ENCODE measurements around the gene EFCAB5. TPM values are rescaled to one million over a fixed set of nuclear protein-coding genes. Genes with fewer than 3 reads are reported as not detected.

EFCAB5 gene
- polyA plus RNA-seq, 1 donor (not counting 4 experiments of a cell fraction or from before 2014, with no cell fraction given): 0.17 TPM

DNA sequence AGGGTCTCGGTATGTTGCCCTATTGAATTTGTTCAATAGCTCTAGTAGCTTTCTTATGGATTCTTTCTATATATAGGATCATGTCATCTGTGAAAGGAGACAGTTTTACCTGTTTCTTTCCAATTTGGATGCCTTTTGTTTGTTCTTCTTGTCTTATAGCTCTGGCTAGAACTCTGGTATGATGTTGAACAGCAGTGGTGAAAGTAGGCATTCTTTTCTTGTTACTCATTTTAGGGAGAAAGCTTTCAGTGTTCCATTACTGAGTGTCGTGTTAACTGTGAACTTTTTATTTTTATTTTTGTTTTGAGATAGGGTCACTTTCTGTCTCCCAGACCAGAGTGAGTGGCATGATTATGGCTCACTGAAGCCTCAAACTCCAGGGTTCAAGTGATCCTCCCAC lies 21.2 kb downstream of the EFCAB5 start:
- H4K20me1 ChIP-seq (ENCODE audit: control insufficient read depth, extremely low read depth, insufficient read depth, low read length): no peaks in the 10 kb centered on the region
- no peaks in the 10 kb centered on the region for H3K27me3 ChIP-seq (ENCODE audit: control insufficient read depth, extremely low read depth, insufficient read depth, low read length)
- dilution Hi-C loops (cut with MboI; ENCODE audit: extremely low pct_ligation_motif_present, low sequenced_read_pairs): no loop called here
- H3K9me3 ChIP-seq (ENCODE audit: control insufficient read depth, low read depth, low read length): no peaks in the 10 kb centered on the region
- no peak overlapping the region for H3K27ac ChIP-seq (ENCODE audit: control insufficient read depth, insufficient read depth, low read length)
- H3K9me1 ChIP-seq (ENCODE audit: control insufficient read depth, extremely low read depth, insufficient read depth, low read length): no peaks in the 10 kb centered on the region
- DNase-seq (ENCODE audit: low read depth, low spot score) (no peak), FAIRE-seq (no peak)
- no peak overlapping the region for H3K4me3 ChIP-seq (ENCODE audit: control insufficient read depth in 2 of 3, extremely low read depth in 1 of 3, insufficient read depth in 2 of 3, low read depth in 1 of 3, low read length in 3 of 3)
- H3K36me3 ChIP-seq (ENCODE audit: control insufficient read depth in 2 of 2, extremely low read depth in 1 of 2, insufficient read depth in 2 of 2, low read length in 2 of 2): no peaks in the 10 kb centered on the region
- H2AFZ ChIP-seq (ENCODE audit: control insufficient read depth, low read length): no peak overlapping the region
- no peak overlapping the region for H3K9ac ChIP-seq (ENCODE audit: control insufficient read depth, extremely low read depth, insufficient read depth, low read length)
- TF ChIP-seq, protein P1, sequence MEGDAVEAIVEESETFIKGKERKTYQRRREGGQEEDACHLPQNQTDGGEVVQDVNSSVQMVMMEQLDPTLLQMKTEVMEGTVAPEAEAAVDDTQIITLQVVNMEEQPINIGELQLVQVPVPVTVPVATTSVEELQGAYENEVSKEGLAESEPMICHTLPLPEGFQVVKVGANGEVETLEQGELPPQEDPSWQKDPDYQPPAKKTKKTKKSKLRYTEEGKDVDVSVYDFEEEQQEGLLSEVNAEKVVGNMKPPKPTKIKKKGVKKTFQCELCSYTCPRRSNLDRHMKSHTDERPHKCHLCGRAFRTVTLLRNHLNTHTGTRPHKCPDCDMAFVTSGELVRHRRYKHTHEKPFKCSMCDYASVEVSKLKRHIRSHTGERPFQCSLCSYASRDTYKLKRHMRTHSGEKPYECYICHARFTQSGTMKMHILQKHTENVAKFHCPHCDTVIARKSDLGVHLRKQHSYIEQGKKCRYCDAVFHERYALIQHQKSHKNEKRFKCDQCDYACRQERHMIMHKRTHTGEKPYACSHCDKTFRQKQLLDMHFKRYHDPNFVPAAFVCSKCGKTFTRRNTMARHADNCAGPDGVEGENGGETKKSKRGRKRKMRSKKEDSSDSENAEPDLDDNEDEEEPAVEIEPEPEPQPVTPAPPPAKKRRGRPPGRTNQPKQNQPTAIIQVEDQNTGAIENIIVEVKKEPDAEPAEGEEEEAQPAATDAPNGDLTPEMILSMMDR (optimal IDR thresholded peaks at IDR 0.05 in 1 of 3, IDR thresholded peaks at IDR 0.05 in 1 of 3, conservative IDR thresholded peaks at IDR 0.05 in 1 of 3; ENCODE audit: extremely low read depth in 1 of 3, insufficient read depth in 2 of 3, low read length in 3 of 3): no peak
- no peak for TF ChIP-seq EZH2 (IDR thresholded peaks at IDR 0.05; ENCODE audit: low read length)
- H3K4me1 ChIP-seq (ENCODE audit: control insufficient read depth, extremely low read depth, insufficient read depth, low read length): peaks cover 12% of the 10 kb centered on the region
- H3K79me2 ChIP-seq (ENCODE audit: control insufficient read depth, insufficient read depth, low read length): no peaks in the 10 kb centered on the region
- no peak overlapping the region for H3K4me2 ChIP-seq (ENCODE audit: control insufficient read depth, extremely low read depth, insufficient read depth, low read depth, low read length)

DNA sequence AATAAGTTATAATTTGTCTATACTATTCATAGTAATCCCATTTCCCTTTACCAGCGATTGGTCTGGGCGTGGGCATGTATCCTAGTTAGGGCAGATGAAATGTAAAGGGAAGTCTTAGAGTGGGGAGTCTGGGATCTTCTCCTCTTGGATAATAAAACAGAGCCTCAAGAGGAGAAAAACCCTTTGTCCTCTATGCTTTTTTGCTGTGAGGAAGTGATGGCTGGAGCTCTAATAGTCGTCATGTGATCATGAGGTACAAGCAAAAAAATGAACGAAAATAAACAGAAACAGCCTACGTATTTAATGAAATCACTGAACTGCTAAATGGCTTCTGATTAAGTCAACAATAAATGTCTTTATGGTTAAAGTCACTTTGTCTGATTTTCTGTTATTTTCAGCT lies 26.8 kb downstream of the EFCAB5 start:
- H3K9me1 ChIP-seq (ENCODE audit: control insufficient read depth, extremely low read depth, insufficient read depth, low read length): no peaks in the 10 kb centered on the region
- FAIRE-seq: no peak
- H3K9me3 ChIP-seq (ENCODE audit: control insufficient read depth, low read depth, low read length): no peaks in the 10 kb centered on the region
- H3K79me2 ChIP-seq (ENCODE audit: control insufficient read depth, insufficient read depth, low read length): no peaks in the 10 kb centered on the region
- no peaks in the 10 kb centered on the region for H4K20me1 ChIP-seq (ENCODE audit: control insufficient read depth, extremely low read depth, insufficient read depth, low read length)
- no peak overlapping the region for H3K4me3 ChIP-seq (ENCODE audit: control insufficient read depth in 2 of 3, extremely low read depth in 1 of 3, insufficient read depth in 2 of 3, low read depth in 1 of 3, low read length in 3 of 3)
- H3K9ac ChIP-seq (ENCODE audit: control insufficient read depth, extremely low read depth, insufficient read depth, low read length): no peak overlapping the region
- H3K27ac ChIP-seq (ENCODE audit: control insufficient read depth, insufficient read depth, low read length): no peak overlapping the region
- H3K4me2 ChIP-seq (ENCODE audit: control insufficient read depth, extremely low read depth, insufficient read depth, low read depth, low read length): no peak overlapping the region
- dilution Hi-C loops (cut with MboI; ENCODE audit: extremely low pct_ligation_motif_present, low sequenced_read_pairs): no loop called here
- no peaks in the 10 kb centered on the region for H3K4me1 ChIP-seq (ENCODE audit: control insufficient read depth, extremely low read depth, insufficient read depth, low read length)
- H3K36me3 ChIP-seq (ENCODE audit: control insufficient read depth in 2 of 2, extremely low read depth in 1 of 2, insufficient read depth in 2 of 2, low read length in 2 of 2): no peaks in the 10 kb centered on the region
- TF ChIP-seq EZH2 (IDR thresholded peaks at IDR 0.05; ENCODE audit: low read length): no peak
- TF ChIP-seq, protein P1 (optimal IDR thresholded peaks at IDR 0.05 in 1 of 3, IDR thresholded peaks at IDR 0.05 in 1 of 3, conservative IDR thresholded peaks at IDR 0.05 in 1 of 3; ENCODE audit: extremely low read depth in 1 of 3, insufficient read depth in 2 of 3, low read length in 3 of 3): no peak
- DNase-seq (ENCODE audit: low read depth, low spot score): no peak
- H2AFZ ChIP-seq (ENCODE audit: control insufficient read depth, low read length): no peak overlapping the region
- no peaks in the 10 kb centered on the region for H3K27me3 ChIP-seq (ENCODE audit: control insufficient read depth, extremely low read depth, insufficient read depth, low read length)

All from keratinocyte (primary cell).